Measurements from ENCODE around the gene CCNL2. TPM values are rescaled to one million over a fixed set of nuclear protein-coding genes. Genes with fewer than 3 reads are reported as not detected.

CCNL2 gene
- total RNA-seq, 1 donor from 2014 or later = 46.1 TPM

- Histone ChIP-seq H3K9me3 (replicated peaks) (no peaks in the 10 kb centered on the region), H3K4me3 (peak overlapping the region; percentile 8), H3K36me3 (no peaks in the 10 kb centered on the region), H3K27ac (replicated peaks) (peak overlapping the region; percentile 71), H3K27me3 (ENCODE audit: low read depth) (peaks cover 63% of the 10 kb centered on the region), H3K4me1 (peaks cover 57% of the 10 kb centered on the region)
- intact Hi-C loops (cut with micrococcal nuclease) = no loop called here
- no peak for TF ChIP-seq CTCF (IDR thresholded peaks at IDR 0.05; ENCODE audit: borderline replicate concordance)
- DNase-seq = no peak
Observed at GRCh38 chr1:1353389-1354151, 45.6 kb downstream of the CCNL2 start.

- H3K4me1 ChIP-seq = peaks cover 59% of the 10 kb centered on the region
- peak overlapping the region; percentile 71 for H3K27ac ChIP-seq (replicated peaks)
- no peak for TF ChIP-seq CTCF (IDR thresholded peaks at IDR 0.05; ENCODE audit: borderline replicate concordance)
- H3K27me3 ChIP-seq (ENCODE audit: low read depth) = peaks cover 56% of the 10 kb centered on the region
- intact Hi-C loops (cut with micrococcal nuclease) = no loop called here
- H3K4me3 ChIP-seq = no peak overlapping the region
- no peak for DNase-seq
- no peaks in the 10 kb centered on the region for H3K9me3 ChIP-seq (replicated peaks)
- H3K36me3 ChIP-seq = no peaks in the 10 kb centered on the region
Observed at GRCh38 chr1:1352786-1353388, 46.2 kb downstream of the CCNL2 start.

- TF ChIP-seq CTCF (IDR thresholded peaks at IDR 0.05; ENCODE audit: borderline replicate concordance) = no peak
- intact Hi-C loops (cut with micrococcal nuclease) = no loop called here
- Histone ChIP-seq H3K4me3 (peak overlapping the region; percentile 41), H3K36me3 (no peaks in the 10 kb centered on the region), H3K9me3 (replicated peaks) (no peaks in the 10 kb centered on the region), H3K27me3 (ENCODE audit: low read depth) (peaks cover 45% of the 10 kb centered on the region), H3K4me1 (peaks cover 66% of the 10 kb centered on the region), H3K27ac (replicated peaks) (peak overlapping the region; percentile 71)
- peak; percentile 68 for DNase-seq
Observed at GRCh38 chr1:1351511-1352427, 47.4 kb downstream of the CCNL2 start.

- Histone ChIP-seq H3K27ac (replicated peaks) (peak within 1 kb of the TSS; percentile 96), H3K4me1 (peaks cover 71% of the 10 kb centered on the region), H3K27me3 (ENCODE audit: low read depth) (peaks cover 22% of the 10 kb centered on the region), H3K9me3 (replicated peaks) (no peaks in the 10 kb centered on the region), H3K4me3 (peak within 1 kb of the TSS; percentile 84), H3K36me3 (no peaks in the 10 kb centered on the region)
- intact Hi-C loops (cut with micrococcal nuclease) = no loop called here
- peak; percentile 64 for DNase-seq
- TF ChIP-seq CTCF (IDR thresholded peaks at IDR 0.05; ENCODE audit: borderline replicate concordance) = peak; percentile 57
Observed at GRCh38 chr1:1349256-1350012, 49.7 kb downstream of the CCNL2 start, which contains the start of gene DVL1. Gene DVL1 (minus strand): TSS chr1:1349418. CDS start chr1:1349065, 353 bp downstream.
